HG03460 (cell line): ENCODE data around the gene VPS52.
A peak's percentile ranks its signal among the peaks of the same experiment; 100 is the strongest.

Experiments
- ATAC-seq: cut with Tn5 transposase; IDR thresholded peaks from one replicate; pipeline ENCODE4 v1.9.1; 2021; ENCODE audit not compliant: unreplicated experiment

Gene VPS52

GRCh38 chr6:33212857-33213165 lies 58.9 kb downstream of the VPS52 start:
- no peak for ATAC-seq

GRCh38 chr6:33211666-33212422 lies 59.8 kb downstream of the VPS52 start:
- no peak for ATAC-seq

- ATAC-seq: no peak
Observed at GRCh38 chr6:33211136-33211535, 60.5 kb downstream of the VPS52 start.

DNA sequence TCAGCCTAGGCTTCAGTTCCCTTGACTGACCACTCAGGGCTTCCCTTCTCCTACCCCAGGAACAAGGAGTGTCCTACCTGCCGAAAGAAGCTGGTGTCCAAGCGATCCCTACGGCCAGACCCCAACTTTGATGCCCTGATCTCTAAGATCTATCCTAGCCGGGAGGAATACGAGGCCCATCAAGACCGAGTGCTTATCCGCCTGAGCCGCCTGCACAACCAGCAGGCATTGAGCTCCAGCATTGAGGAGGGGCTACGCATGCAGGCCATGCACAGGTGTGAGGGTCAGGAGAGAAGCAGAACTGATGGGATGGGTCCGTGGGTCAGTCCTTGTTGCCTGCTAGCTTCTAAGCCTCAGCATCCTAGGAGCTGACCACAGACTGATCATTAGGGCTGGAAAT lies 61.8 kb downstream of the VPS52 start:
- ATAC-seq: no peak

- ATAC-seq: peak; percentile 48
Observed at GRCh38 chr6:33208091-33208967, 63.3 kb downstream of the VPS52 start, which contains the start of gene RING1. RING1 (plus strand) TSS chr6:33208500; CDS start chr6:33208823, 323 bp downstream.

DNA sequence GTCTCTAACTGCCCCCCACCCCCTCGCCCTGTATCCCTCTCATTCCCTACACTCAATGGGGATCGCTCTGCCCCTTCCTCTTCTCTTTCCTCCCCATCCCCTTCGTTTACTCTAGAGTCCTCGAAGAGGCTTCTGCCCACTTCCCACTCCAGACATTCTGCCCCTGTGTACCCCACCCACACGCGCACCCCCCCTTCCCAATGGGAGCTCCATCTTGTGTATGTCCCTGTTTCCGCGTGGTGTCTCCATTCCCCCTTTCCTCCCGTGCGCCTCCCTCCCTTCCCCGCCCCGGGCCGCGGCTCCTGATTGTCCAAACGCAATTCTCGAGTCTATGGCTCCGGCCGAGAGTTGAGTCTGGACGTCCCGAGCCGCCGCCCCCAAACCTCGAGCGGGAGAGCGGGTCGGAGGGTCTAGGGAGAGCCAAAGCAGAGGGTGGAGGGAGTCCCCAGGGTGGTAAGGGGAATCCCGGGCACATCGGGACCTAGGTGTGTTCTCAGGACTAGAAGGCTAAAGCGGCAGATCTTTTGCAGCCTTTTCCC lies 64.1 kb downstream of the VPS52 start:
- no peak for ATAC-seq

GRCh38 chr6:33206864-33207551 lies 64.7 kb downstream of the VPS52 start:
- no peak for ATAC-seq

DNA sequence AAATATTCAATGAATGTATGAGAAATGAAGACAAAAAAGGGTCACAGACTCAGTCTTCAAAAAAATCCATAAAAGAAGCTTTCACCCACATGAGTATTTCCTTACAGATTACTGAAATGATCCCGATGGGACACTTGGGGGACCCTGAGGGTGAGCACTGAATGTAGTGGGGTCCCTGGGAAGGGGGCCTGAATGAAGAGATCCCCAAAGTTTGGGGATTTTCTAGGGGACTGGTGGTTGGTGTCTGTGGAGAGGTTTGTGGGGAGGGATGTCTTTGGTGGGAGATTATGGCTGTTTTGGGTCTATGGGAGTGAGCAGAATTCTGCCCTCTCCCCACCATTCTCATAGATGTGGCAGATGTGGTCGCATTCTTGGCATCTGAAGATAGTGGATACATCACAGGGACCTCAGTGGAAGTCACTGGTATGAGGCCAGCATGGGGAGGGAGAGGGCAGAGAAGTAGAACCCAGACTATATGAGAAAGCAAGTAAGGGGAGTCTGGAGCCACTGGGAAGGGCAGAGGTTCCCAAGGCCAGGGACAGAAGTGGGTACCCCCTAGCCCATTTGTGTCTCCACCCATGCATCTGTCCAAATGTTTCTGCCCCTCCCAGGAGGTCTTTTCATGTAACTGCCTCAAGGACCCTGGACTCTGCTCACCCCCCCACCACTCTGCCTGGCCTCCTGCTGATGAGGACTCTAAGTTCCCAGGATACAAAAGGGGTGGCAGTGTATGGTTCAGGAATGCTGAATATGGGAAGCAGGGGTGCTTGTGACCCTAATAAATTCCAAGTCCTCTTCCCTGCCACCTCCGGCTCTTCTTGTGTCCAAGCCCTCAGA lies 65.4 kb downstream of the VPS52 start:
- ATAC-seq: no peak

GRCh38 chr6:33205191-33206026 lies 66.3 kb downstream of the VPS52 start:
- ATAC-seq: no peak

DNA sequence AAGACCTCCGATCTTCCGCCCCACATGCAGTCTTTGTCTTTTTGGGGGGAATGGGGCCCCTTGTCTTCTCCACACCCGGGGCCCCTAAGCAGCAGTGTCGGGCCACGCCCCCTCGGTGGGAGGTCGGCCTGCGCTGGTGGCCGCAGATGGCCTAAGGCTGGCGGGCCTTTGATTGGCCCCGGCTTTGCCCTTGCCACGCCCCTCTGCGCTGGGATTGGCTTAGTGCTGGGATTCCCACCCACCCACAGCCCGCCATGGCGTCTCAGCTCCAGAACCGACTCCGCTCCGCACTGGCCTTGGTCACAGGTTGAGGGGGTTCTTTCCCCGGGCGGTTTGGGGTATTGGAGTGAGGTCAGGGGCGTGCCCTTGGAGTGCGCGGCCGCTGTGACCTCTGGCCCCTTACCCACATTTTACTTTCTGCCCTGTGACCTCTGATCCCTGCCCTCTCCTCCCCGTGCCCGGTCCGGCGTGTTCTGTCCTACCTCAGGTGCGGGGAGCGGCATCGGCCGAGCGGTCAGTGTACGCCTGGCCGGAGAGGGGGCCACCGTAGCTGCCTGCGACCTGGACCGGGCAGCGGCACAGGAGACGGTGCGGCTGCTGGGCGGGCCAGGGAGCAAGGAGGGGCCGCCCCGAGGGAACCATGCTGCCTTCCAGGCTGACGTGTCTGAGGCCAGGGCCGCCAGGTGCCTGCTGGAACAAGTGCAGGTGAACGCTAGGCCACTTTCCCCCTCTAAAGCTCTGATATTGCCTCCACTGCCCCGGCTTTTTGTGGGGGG lies 67.1 kb downstream of the VPS52 start, which contains the start of gene HSD17B8:
Gene HSD17B8 (plus strand): TSS at position 241 of the 776 bp plus-strand sequence. CDS start 14 bp downstream, at position 255.
- ATAC-seq: peak; percentile 44

GRCh38 chr6:33204165-33204414 lies 67.6 kb downstream of the VPS52 start:
- no peak for ATAC-seq

DNA sequence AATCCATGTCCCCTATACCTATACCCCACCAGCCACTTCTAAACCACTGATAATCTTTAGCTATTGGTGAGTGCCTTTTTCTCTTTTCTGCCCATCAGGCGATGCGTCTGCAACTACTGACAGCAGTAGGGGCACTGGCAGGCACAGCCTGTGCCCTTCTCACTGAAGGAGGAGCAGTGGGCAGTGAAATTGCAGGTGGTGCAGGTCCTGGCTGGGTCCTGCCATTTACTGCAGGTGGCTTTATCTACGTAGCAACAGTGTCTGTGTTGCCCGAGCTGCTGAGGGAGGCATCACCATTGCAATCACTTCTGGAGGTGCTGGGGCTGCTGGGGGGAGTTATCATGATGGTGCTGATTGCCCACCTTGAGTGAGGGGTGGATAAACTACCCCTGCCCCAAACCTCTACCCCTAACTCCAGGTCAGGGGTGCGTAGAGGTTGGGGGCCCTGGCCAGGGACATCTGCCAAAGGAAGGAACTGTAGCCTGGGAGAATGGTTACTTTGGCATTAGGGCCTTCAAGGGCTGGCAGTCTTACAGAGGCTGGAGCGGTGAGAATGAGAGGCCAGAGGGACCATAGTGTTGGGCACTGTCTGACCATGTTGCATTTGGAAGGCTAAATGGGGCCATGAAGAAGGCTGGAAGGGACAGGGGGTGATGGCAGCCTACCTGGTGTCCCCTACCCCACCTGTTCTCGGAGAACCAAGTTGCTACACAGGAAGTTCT lies 68.1 kb downstream of the VPS52 start:
- ATAC-seq: no peak

- no peak for ATAC-seq
Observed at GRCh38 chr6:33202799-33203198, 68.9 kb downstream of the VPS52 start.

DNA sequence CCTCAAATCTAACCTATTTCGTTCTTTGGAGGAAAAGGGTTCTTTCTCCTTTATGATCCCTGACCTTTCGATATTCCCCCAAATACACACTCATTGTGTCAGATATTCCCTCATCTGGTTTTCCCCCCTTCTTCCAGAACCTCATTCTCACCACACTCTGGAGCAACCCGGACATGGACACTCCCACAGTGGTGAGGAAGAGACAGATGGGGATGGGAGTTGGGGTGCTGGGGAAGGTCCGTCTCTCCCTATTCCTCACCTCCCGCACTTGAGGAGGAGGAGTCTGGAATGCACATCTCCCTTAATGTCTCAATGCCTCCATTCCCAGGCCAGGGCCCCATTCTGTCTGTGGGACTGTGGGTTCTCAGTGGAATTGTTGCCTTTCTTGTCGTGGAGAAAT lies 69.7 kb downstream of the VPS52 start:
- ATAC-seq: no peak

GRCh38 chr6:33201147-33201545 lies 70.5 kb downstream of the VPS52 start:
- no peak for ATAC-seq
